SW480 (cell line): ENCODE measurements around the gene SOX6.

Experiments used
- DNase-seq: peaks from one replicate; pipeline ENCODE4 v3.0.0-alpha.2; 2016; ENCODE audit warnings: low spot score

The SOX6 gene

DNA sequence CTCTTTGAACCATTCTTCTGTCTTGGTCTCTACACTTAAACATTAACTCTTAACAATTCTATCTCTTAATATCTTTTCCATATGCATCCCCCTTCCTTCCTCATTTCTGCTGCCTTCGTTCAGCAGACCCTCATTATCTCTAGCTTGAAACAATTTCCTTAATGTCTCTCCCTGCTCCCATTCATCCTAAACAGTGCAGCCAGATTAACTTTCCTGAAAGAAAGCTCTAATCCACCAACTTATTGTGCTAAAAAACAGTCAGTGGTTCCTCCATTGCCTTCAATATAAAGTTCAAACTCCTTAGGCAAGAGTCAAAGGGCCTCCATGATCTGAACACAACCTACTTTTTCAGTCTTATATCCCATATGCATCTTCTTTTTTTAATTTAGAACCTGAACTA, 42.5 kb downstream of the SOX6 start:
- no peak for DNase-seq

DNA sequence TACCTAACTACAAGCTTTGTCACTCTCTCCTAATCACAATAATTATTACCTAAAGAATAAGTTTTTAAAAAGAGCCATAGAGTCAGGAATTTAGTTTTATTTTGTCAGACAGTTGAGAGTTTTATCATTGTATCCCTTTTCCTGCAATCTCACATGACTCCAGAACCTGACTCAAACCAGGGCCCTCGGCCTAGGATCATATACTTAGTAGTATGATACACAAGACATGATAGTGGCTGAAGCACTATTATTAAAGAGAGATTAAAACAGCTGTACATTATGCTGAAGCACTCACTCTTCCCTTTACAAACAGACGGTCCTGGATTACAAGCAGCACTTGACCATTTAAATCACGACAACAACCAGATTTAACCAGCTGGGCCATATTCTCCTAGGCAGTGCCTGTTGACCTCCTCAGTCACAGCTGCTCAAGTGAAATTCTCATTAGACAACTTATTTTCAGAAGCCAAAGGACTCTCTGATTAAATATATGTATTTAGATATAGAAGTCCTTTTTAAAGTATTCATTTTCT, 44.0 kb downstream of the SOX6 start:
- DNase-seq: no peak

DNA sequence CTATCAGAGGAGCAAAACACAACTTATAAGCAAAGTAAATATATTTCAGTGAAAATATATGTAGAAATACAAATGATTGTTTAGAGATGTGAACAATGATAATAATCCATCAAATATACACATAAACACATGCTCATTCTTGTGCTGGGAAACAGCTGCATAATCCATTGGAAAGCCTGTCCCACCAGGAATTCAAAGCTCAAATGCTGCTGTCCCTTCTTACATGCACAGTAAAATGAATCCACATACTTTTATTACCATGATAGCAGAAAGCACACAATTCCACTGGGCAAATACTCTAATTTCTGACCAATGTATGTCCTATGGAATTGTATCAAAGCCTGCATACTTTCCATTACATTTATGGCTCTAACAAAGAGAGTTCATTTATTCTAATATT, 44.5 kb downstream of the SOX6 start:
- DNase-seq: no peak

DNA sequence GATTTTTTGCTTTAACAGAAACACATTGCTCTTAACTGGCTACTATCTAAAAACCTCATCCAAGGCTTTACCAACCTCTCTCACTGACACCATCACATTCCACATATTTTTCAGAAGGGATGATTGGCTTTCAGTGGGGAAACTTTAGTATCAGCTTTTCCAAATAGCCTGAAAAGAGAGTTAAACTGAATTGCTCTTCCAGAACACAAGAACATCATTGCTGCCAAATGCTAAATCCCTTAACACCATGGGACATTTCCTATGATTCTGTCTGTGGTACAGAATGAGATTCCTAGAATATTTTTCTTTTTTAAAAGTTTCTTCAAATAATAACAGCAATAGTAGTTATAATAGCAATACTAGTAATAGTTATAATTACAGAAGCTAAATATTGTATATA, 45.4 kb downstream of the SOX6 start:
- DNase-seq: no peak

DNA sequence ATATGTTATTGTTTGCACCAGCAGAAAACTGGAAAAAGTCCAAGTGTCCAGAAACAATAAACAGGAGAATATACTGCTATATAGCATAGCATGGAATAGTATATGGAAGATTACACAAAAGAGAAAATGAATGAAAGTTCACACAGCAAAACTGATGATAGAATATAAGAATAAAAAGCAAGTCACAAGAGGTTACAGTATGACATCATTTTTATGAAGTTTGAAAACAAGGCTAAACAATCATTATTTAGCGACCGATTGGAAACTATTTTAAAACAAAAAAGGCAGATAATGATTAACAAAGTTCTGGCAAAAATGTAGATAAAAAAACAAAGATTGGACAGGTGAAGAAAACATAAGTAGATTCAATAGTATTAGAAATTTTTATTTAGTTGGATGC, 47.1 kb downstream of the SOX6 start:
- DNase-seq: no peak

DNA sequence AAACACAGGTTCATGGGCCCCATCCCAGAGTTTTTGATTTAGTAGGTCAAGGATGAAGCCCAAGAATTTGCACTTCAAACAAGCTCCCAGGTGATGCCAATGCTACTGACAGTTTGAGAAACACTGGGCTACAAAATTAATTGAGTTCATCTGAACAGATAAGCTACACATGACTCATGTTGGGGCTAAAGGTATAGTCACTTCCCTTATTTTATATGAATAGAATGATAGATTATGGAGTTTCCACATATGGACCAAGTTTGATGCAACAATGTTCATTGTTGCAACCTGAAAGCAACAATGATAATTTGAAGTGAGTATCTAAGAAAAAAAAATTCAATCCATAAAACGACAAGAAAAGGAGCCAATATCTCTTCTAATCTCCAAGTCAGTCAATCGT, 54.9 kb downstream of the SOX6 start:
- DNase-seq: no peak

DNA sequence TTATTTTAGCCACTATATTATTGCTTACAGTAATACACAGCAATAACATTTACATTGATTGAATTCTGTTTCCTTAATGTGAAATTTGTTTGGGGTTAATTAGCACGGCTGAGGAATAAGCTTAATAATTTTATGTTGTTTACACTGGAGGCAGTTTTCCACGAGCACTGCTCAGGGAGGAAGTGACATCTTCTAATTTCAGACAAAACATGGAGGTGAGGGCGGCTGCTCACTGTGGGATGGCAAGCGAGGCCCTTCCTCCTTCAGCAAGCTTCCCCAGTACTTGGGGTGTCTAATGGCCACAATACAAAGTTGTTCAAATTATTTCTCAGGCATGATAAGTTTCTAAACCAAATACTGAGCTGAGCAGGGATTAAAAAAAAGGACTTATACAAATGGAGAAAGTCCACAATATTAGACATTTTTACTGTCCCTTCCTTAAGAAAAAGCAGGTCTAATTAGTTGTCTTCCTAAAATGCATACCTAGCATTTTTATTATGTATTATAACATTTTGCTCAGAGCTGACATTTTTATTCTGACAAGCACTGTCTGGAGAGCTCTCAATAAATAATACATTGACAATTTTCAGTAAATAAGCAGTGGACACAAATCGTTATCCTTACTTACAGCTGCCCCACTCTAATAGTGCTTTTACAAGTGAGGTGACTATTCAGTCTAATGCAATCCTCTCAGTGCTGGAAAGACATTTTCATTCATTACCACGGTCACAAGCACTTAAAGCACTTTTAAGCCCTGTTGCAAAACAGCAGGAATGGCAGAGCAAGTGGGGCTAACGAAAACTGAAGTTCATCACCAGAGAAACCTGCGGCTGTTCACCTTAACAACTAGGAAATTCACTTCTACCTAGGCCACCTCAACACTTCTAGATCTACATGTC, 56.2 kb downstream of the SOX6 start:
- DNase-seq: no peak

DNA sequence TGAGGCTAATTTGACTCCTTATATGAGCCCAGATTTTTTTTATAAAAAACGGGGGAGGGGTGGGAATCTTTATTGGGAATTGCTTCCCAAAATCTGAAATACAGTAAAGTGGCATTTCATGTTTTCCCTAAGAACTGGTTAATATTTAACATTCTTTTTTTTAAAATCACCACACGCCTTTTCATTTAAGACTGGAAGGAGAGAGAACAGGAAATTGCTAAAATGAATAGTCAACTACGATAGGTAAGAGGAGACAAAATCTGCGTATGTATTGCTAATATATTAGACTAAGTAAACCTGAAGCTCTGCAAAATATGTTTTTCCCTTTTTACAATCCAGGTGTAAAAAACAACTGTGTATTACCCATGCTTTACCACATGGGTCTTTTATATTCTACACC, 57.0 kb downstream of the SOX6 start:
- no peak for DNase-seq

DNA sequence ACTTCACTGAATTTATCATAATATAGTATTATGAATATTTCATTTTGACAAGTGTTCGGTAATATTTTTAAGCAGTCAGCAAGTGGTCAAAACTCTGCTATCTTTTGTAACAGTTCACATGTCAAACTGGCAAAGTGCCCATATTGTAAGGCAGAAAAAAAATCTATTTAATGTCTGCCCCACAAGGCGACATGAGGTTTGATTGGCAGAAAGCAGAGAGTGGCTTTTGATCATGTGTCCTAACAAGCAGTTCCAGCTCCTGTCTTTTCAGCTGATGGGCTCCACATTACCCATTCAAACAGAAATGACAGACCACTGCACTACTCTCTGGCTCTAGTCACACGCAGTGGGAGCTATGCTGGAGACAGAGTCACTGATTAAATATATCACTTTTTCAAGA, 59.0 kb downstream of the SOX6 start:
- DNase-seq: no peak

DNA sequence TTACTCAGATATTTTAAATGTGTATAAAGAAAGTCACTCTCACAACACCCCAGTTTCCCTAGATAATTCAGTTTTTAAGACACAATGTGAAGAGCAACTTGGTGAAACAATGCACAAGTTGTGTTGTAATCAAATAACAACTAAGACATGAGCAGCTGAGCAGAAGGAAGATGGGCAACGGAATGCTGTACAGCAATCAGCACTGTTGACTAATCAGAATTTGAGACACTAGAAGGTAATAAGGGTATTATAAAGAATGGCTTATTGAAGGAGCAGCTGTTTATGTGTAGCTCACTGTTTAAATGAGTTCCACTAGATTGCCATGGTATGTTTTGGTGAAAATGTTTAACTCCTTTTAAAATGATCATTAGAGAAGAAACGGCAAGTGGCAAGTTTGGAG, 60.1 kb downstream of the SOX6 start:
- DNase-seq: no peak

DNA sequence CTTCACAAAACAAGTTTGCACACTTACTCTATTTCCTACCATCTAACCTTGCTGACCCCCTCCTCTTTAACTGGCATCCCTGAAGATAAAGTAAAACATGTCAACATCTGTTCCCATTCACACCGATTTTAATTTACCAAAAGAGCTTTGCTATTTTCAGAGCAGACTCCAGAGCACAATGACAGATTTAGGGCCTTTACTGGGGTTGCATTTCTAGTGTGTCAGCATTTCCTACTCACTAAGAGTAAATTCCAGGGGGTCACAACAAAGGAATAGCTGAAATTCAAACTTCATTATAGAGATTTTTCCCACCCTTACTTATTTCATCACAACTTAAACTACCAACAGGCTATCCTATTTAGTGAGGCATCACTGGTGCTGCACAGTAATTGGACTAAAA, 60.8 kb downstream of the SOX6 start:
- DNase-seq: no peak

DNA sequence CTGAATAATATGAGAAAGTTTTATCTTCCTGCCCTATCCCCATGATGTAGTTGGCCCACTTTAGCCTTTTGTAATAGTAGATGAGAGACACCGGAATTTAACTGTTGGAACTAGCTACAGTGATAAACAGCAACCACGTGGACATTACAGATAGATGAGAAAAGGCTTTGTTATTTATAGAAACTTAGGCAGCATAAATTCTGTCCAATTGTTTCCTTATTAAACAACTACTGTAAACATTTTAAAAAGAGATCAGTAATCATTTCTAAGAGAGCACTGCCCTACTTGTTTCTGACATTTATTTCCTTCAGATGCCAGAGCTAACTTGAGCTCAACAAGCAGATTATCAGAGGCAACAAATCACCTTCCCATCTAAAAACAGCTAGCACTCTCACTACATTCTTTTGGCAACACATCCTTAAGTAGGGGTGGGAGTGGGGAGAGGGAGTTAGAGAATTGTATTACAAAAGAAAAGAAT, 63.1 kb downstream of the SOX6 start:
- no peak for DNase-seq

DNA sequence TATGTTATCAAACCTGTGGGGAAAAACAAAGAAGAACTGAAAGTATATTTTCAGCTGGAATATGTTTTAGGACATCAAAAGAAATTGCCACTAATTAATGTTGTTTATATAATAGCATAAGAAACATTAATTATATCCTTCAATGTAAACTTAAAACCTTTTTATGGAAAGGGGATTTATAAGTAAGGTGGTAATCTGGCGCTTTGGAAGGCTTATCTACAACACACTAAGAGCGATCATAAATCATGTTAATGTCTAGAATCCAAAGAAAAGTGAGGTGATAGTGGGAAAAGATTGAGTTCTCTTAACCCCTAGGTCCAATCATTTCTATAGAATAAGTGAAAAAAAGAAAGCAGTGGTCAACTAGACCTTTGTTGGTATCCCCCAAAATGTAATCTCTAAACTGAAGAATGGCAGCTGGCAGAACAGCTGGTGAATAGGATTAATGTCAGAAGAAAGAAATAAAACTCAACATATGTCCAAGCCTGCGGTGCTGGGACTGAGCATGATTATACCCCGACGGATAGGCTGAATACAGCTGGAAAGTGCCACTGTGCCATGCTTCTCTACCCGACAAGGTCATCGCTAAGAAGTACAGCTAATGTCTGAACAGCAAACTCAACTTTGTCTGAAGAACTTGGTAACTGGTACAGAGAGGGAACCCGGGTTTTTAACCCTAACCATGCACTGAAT, 64.0 kb downstream of the SOX6 start:
- no peak for DNase-seq

DNA sequence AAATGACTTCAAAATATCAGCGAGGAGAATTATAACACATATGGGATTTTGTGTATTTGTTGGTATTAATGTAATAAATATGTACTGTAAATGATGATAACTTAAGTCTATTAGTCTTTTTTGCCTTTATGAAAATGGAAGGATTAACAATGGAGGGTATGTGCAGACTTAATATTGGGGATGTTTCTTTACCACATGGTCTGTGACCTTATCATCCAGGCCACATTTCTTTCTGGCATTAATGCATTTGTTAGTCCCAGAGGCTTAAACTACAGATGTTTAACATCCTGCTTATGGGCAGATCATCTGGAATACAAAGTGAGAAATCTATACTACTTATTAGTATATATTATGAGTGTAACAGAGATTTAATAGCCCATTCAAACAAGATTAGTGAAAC, 64.6 kb downstream of the SOX6 start:
- DNase-seq: no peak

DNA sequence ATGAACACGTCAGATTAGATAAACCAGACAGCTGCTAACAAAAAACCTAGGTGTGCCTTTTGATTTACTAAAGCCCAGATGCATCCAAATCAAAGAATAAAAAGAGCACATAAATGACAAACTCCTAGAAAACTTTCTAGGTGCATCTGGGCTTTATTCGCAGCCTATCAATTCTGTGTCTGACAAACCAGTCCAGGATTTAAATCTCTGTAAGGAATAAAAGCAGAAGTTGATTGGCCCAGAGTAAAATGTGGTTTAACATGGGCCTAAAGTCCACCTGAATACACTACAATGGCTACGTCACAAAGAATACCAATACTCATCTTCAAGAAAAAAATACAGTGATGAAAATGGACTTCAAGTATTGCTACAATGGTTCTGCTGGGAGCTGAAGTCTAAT, 66.8 kb downstream of the SOX6 start:
- no peak for DNase-seq

DNA sequence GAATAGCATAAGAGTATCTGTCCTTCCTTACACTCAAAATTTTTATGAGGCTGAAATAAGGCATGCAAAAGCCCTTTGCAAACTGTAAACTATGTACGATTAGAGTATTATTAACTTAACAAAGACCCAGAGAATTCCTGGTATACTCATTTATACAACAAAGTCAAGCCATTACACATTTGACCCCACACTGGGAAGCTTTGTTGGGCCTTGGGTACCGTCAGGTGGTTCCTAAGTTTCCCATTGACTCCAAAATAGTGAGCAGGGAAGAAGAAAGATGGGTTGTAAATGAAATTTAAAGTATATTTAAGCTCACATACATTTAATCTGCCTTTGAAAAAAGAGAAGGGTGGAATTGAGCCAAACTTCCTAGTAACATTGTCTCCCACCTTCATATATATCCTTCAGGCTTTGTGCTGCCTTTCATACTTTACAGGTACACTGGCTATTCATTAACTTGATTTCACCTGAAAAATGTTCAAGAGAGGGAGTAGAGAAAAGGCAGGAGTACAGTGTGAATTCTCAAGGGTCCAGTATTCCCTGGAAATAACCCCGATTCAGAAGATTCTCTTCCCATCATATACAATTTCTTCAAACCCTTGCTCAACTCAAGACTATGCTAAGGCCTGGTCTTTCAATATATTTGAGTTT, 68.6 kb downstream of the SOX6 start:
- DNase-seq: no peak

DNA sequence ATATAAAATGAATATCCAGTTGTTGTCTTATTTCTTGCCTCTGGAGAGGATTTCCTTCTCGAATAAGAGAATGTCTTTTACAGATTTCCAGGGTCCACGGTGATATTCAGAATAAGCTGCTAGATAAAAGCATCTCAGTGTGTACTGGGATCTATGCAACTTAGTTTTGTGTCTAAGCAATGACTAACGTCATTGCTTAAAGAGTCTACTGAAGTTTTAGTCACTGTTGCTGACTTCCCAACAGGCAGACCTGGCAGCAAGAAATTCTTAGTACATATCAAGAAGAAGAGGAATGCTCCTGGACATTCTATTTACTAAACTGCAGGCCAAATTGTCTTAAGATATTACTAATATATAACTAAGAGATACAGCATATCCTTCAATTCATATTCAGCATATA, 70.3 kb downstream of the SOX6 start:
- DNase-seq: no peak

DNA sequence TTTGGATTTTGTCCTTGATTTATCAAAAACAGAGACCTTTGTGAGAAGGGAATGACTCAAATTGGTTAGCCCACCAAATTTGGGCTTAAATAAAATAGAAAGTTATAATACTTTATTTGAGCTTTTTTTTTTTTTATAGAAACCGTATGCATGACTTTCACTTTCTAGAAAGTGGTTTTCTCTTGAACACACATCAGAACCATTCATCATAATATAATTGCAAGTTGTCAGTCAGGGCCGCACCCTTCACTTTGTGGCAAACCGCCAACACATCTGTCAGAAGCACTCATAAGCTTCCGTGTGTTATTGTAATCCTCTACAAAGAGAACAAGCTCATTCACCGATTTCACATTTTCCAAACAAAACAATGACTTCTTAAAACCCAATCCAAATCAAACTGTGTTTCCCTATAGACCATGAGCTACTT, 76.1 kb downstream of the SOX6 start:
- peak; percentile 94 for DNase-seq

DNA sequence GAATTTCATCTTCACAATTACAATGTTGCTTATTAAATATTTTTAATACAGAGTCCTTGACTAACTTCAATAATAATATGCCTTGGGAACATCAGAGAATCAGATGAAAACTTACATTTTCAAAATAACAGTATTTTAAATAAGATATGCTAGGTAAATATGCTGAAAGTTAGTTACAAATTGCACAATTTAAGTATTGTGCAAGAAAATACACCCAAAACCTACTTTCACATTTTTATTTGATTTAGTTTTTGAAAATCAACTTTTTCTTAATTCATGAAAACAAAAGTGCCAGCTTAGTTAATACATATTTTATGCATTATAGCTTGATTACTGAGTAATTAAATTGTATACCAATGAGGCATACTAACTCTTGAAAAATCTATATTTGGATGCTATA, 76.8 kb downstream of the SOX6 start:
- no peak for DNase-seq

DNA sequence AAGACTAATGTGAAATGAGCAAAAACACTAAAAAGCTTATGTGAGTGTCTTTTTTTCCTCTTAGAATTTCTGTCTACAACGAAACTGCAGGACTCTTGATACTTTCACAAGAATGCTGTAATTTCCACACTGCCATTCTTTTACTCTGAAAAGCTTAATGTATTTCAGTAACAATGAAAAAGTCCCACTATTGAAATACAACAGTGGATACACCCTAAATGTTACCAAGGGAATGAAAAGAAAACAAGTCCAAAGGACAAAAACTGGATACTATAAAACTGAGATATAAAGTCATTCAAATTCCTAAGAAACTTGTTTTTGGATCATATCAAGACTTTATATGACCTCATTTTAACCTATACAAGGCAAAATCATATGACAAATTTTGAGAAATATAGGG, 77.4 kb downstream of the SOX6 start:
- no peak for DNase-seq

DNA sequence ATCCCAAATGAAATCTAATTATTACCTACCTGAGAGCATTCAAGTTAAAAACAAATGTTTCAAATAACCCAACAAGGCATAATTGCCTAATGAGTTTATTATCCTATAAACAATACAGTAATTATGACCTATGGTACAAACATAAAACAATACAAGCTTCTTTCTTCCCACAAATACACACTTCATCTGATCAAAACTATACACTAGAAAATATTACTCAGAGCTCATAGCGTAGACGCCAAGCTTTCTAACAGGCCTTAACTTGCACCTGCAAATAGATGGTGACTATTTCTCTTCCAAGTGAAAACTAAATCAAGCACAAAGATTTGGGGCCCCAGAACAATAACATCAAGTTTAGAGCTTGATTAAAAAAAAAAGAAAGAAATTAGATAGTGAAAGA, 78.1 kb downstream of the SOX6 start:
- DNase-seq: no peak

DNA sequence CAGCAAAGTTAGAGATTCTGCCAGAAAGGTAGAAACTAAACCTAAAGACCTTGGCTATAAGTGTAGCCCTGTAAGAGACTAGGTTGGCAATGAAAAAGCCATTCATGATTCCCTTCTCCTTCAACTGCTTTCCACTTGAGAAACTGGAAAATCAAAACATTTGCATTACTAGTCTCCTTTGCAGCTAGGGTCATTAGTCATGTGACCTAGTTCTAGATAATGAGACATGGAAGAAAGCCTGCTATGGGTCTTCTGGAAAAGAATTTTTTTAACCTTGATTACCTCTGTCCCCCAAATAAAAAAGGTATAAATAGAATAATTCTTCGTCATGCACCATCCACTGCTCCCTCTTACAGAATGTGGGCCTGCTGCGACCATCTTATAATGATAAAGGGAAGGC, 80.1 kb downstream of the SOX6 start:
- no peak for DNase-seq

DNA sequence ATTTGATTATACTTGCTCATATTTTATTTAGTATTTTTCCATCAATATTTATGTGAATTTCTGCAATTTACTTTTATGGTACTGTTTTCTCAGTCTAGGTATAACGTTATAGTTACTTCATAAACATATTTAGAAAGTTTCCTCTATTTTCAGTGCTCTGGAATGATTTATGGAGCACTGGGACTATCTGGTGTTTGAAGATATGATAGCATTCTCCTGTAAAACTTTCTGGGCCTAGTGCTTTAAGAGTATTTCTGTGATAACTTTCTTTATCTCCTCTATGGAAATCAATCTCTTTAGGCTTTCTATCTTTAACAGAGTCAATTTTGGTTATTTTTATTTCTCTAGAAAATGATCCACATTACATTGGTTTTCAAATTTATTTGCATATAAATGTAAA, 85.1 kb downstream of the SOX6 start:
- DNase-seq: no peak
